Thymus (tissue), 11 donors: ENCODE results near the gene WAS. TPM values are rescaled to one million over a fixed set of nuclear protein-coding genes. Genes with fewer than 3 reads are reported as not detected.
"Not testable (repeated sequence)": the region's sequence is repeated elsewhere in the genome, so short reads cannot be mapped to it uniquely, and the experiment has no call there.

ENCODE experiments used
- DNase-seq, 9 donors: peaks; one replicate each; pipeline ENCODE4 v3.0.0-alpha.2; 2013; ENCODE audit warnings: low spot score in 9 of 9, low read depth in 6 of 9, missing footprints in 1 of 9
- H3K27ac ChIP-seq, 2 donors: one replicate each; pipeline ENCODE4 v1.5.1; 2013; ENCODE audit warnings: control low read depth in 1 of 2, low read depth in 1 of 2, low read length in 1 of 2, mild to moderate bottlenecking in 1 of 2, moderate library complexity in 1 of 2
- H3K27me3 ChIP-seq, 2 donors: one replicate each; pipeline ENCODE4 v1.5.1; 2013; ENCODE audit warnings: low read length in 1 of 2; ENCODE audit not compliant: control insufficient read depth in 2 of 2, insufficient read depth in 1 of 2
- H3K36me3 ChIP-seq, 2 donors: one replicate each; pipeline ENCODE4 v1.5.1; 2013; ENCODE audit warnings: low read length in 1 of 2, mild to moderate bottlenecking in 1 of 2, moderate library complexity in 1 of 2; ENCODE audit not compliant: control insufficient read depth in 2 of 2, insufficient read depth in 2 of 2
- H3K4me1 ChIP-seq, 2 donors: one replicate each; pipeline ENCODE4 v1.5.1; 2013; ENCODE audit warnings: low read length in 2 of 2; ENCODE audit not compliant: control insufficient read depth in 2 of 2, insufficient read depth in 2 of 2
- H3K4me3 ChIP-seq, 2 donors: one replicate each; pipeline ENCODE4 v1.5.1; 2013; ENCODE audit warnings: low read length in 2 of 2, control low read depth in 1 of 2, mild to moderate bottlenecking in 1 of 2
- H3K9me3 ChIP-seq, 2 donors: one replicate each; pipeline ENCODE4 v1.5.1; 2013; ENCODE audit warnings: low read length in 1 of 2, mild to moderate bottlenecking in 1 of 2; ENCODE audit not compliant: control insufficient read depth in 2 of 2, insufficient read depth in 1 of 2
- WGBS: extraction: QIAGEN DNeasy Blood & Tissue Kit; methylation state at CpG from one replicate; pipeline ENCODE4 v1.1.7; 2013; 5-methylcytosine and 5-hydroxymethylcytosine counted together
- polyA plus RNA-seq: library from polyadenylated mRNA; stranded (reverse); fragments of 200-250 nt; gene quantifications from one replicate; pipeline ENCODE4 v1.2.3, GENCODE V29; 2013
- total RNA-seq: library from RNA; stranded (reverse); fragments of 120-200 nt; gene quantifications from one replicate; pipeline ENCODE4 v1.2.4, GENCODE V29; 2013
- donor health status: healthy.

The WAS gene
- total and polyA plus RNA-seq, 2 donors, result 34.7 to 40.1 TPM

DNA sequence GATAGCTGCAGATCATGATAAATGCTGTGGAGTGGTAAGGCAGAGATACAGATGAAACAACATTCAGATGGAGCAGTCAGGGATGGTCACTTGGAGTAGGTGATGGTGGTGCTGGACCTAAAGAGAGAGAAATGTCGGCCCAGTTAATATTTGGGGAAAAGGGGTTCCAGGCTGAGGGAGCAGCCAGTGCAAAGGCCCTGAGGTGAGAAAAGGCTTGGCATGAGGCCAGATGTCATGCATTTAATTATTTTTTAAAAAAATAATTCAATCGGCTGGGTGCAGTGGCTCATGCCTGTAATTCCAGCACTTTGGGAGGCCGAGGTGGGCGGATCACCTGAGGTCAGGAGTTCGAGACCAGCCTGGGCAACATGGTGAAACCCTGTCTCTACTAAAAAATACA lies 8.1 kb downstream of the WAS start:
- peaks cover 18 to 20% of the 10 kb centered on the region in 2 donors for H3K36me3 ChIP-seq
- DNase-seq, H3K27ac ChIP-seq, H3K27me3 ChIP-seq, H3K4me3 ChIP-seq, H3K9me3 ChIP-seq: not testable (repeated sequence)
- WGBS, result 98% methylated on average over 5 of the region's 5 CpGs
- peaks cover 2 to 11% of the 10 kb centered on the region in 2 donors for H3K4me1 ChIP-seq

DNA sequence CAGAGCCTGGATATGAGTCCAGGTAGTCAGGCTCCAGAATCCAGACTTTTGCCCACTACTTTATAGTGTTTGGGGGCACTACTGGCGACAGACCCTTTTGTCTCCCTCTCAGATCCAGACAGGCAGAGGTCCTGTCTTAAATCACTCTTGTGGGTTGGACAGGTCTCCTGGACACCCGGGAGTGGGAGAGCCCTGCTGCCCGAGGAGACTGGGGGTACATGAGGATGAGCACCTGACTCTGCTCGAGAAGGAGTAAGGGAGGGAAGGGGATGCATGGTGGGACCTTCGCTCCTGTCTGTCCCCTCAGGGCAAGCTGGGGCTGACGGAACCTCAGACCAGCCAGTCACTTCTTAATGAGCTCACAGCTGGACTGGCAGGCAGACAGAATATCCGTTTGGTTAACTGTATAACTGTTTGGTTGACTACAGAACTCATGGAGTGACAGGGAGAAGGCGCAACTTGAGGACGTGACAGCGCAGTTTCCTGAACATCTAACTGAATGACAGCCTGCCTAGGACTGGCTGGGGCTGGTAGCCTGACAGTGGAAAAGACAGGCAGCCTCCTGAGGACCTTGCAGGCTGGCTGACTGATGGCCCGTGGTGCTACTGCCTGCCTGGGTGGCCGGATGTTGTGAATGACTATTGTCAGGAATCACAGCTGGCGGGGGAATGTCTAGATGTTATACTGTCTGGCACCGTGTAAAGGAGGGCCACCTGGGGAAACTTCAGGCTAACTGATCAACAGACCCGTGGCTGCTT lies 11.4 kb downstream of the WAS start:
- Histone ChIP-seq H3K27ac (no peak overlapping the region), H3K36me3 (peaks cover 8 to 14% of the 10 kb centered on the region in 2 donors), H3K27me3 (no peaks in the 10 kb centered on the region), H3K9me3 (no peaks in the 10 kb centered on the region), H3K4me1 (peaks cover 2 to 15% of the 10 kb centered on the region in 2 donors), H3K4me3 (no peak overlapping the region)
- DNase-seq, result peak in 1 of 9 donors; percentile 13
- WGBS, result 61% methylated on average over 15 of the region's 15 CpGs

DNA sequence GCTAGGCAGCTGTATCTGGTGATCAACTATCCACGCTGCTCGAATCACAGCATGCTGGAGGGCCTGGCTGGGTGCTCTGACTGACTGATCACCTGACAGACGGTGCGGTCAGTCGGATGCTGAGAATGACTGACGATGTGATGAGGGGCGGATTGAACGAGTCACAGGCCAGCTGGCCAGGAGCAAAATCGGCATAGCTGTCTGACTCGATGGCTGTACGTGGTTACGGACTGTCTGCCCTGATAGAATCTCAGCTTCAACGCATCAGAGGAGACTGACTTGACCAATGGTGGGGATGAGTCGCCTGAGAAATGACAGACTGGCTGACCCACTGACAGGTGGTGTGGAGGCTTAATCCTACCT lies 11.9 kb downstream of the WAS start:
- 67% methylated on average over 14 of the region's 14 CpGs for WGBS
- H3K36me3 ChIP-seq, result peaks cover 14 to 16% of the 10 kb centered on the region in 2 donors
- no peaks in the 10 kb centered on the region for H3K9me3 ChIP-seq
- no peak overlapping the region for H3K27ac ChIP-seq
- no peaks in the 10 kb centered on the region for H3K27me3 ChIP-seq
- DNase-seq, result no peak
- peaks cover 2 to 15% of the 10 kb centered on the region in 2 donors for H3K4me1 ChIP-seq
- H3K4me3 ChIP-seq, result no peak overlapping the region

DNA sequence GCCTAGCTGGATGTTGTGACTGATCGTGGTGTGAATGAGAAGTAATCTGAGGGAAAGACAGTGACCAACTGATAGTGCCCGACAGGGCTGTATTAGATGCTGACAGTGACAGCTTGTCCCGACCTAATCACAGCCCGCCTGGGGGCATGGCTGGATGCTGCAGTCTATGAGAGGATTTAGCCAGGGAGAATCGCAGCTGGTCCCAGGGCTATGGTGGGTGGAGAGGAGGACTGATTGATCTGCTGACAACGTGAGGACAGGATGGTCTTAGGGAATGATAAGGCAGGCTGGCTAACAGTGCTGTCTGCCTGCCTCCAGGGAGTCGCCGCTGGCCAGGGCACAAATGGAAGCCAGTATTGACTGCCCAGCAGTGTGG lies 12.3 kb downstream of the WAS start:
- H3K36me3 ChIP-seq, result peaks cover 18 to 20% of the 10 kb centered on the region in 2 donors
- peak overlapping the region; percentile 58 to 72 for H3K4me3 ChIP-seq
- H3K9me3 ChIP-seq, result no peaks in the 10 kb centered on the region
- H3K27me3 ChIP-seq, result no peaks in the 10 kb centered on the region
- H3K27ac ChIP-seq, result peak overlapping the region; percentile 75 to 84
- DNase-seq, result no peak
- WGBS, result 12% methylated on average over 8 of the region's 8 CpGs
- peaks cover 2 to 15% of the 10 kb centered on the region in 2 donors for H3K4me1 ChIP-seq

DNA sequence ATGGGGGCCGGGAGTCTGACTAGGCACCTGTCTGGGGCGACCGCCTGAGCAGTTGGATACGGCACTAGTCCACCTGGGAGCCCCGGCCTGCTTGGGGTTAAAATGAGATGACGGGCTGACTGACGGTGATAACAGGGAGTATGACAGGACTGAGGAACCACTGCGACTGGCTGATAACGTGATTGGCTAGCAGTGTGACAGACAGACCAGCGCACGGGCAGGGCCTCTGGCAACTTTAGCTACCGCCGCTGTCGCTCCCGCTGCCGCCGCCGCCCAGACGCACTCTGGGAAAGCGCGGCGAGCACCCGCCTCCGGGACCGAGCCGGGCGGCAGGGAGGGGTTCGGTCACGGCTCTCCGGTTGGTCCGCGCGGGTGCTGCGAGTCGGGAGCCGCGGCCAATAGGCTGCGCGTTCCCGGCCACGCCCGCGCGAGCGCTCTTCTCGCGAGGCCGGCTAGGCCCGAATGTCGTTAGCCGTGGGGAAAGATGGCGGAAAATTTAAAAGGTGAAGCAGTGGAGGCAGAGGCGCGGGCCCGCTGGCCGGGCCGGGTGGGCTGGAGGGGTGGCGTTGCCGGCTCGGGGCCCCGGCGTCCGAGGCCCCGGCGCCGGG lies 12.8 kb downstream of the WAS start, which contains the start of gene SUV39H1:
SUV39H1 (plus strand) TSS at position 434 of the 608 bp plus-strand sequence; CDS start at position 485, 51 bp downstream.
- under 1% methylated on average over 66 of the region's 66 CpGs for WGBS
- no peaks in the 10 kb centered on the region for H3K9me3 ChIP-seq
- H3K36me3 ChIP-seq, result peaks cover 23 to 25% of the 10 kb centered on the region in 2 donors
- H3K4me3 ChIP-seq, result peak within 1 kb of the TSS; percentile 58 to 72
- H3K27ac ChIP-seq, result peak within 1 kb of the TSS; percentile 75 to 84
- DNase-seq, result peak in 7 of 9 donors; percentile 61 to 92 (median 80)
- H3K4me1 ChIP-seq, result peaks cover 2 to 15% of the 10 kb centered on the region in 2 donors
- no peaks in the 10 kb centered on the region for H3K27me3 ChIP-seq

DNA sequence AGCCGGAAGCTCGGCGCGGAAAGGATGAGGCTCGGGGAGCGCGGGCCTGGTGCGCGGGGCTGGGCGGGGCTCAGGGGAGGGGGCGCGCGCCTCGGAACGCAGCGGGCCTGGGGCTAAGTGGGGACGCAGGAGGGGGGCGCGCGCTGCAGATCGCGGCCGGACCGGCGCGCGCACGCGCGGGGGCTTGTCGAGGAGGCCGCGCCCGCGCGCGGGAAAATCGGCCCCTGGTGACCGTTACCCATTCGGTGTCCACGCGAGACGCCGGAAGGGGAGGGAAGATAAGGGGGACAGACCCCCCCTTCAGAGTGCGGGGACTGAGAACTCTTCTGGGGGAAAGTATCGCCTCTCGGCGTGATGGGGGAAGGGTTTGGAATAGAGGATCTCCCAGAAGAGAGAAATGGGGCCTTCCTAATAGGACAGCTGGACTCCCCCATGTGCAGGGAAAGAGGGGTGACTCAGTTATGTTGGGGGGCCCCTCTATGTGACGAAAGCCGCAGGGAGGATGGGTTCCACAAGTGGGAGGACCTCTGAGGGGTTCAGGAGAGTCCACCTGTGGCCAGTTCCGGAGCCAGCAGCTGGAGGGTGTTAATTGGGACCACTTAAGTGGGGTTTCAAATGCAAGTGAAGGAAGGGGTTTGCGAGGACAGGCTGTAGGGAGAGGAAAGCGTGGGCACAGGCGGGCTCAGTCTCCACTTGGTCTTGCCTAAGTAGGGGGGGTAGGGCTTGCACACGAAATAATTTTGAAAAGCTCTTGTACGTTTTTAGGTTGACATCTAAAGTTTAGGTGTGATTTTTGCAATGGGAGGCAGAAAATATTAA lies 13.5 kb downstream of the WAS start:
- H3K36me3 ChIP-seq, result peaks cover 27 to 32% of the 10 kb centered on the region in 2 donors
- peak overlapping the region; percentile 55 to 72 for H3K4me3 ChIP-seq
- WGBS, result under 1% methylated on average over 56 of the region's 56 CpGs
- peaks cover 2 to 15% of the 10 kb centered on the region in 2 donors for H3K4me1 ChIP-seq
- H3K27me3 ChIP-seq, result no peaks in the 10 kb centered on the region
- DNase-seq, result peak in 1 of 9 donors; percentile 46
- no peaks in the 10 kb centered on the region for H3K9me3 ChIP-seq
- H3K27ac ChIP-seq, result peak overlapping the region; percentile 42 to 47

DNA sequence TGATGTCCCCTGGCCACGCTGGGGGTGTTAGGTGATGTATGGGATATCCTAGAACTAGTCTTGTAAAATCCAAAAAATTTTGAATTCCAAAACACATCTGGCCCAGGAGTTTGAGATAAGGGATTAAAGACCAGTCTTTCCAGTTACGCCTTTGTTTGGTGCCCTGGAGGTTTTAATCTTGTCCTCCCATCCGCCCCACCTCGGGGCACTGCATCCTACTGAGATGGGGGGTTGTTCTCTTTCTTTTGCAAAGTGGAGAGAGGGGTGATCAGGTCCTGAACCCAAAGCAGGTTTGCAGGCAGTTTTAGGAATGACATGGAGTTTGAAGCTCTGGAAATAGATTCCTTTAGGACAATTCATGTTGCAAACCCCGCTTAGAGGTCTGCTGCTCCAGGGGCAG lies 14.7 kb downstream of the WAS start:
- WGBS, result 97% methylated on average over 5 of the region's 5 CpGs
- Histone ChIP-seq H3K4me1 (peaks cover 2 to 15% of the 10 kb centered on the region in 2 donors), H3K36me3 (peaks cover 33 to 39% of the 10 kb centered on the region in 2 donors), H3K9me3 (no peaks in the 10 kb centered on the region), H3K27ac (no peak overlapping the region), H3K27me3 (no peaks in the 10 kb centered on the region), H3K4me3 (no peak overlapping the region)
- no peak for DNase-seq

DNA sequence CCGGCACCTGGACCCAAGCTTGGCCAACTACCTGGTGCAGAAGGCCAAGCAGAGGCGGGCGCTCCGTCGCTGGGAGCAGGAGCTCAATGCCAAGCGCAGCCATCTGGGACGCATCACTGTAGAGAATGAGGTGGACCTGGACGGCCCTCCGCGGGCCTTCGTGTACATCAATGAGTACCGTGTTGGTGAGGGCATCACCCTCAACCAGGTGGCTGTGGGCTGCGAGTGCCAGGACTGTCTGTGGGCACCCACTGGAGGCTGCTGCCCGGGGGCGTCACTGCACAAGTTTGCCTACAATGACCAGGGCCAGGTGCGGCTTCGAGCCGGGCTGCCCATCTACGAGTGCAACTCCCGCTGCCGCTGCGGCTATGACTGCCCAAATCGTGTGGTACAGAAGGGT lies 16.6 kb downstream of the WAS start:
- WGBS, result 98% methylated on average over 23 of the region's 23 CpGs
- no peaks in the 10 kb centered on the region for H3K9me3 ChIP-seq
- no peak overlapping the region for H3K4me3 ChIP-seq
- no peak overlapping the region for H3K27ac ChIP-seq
- H3K4me1 ChIP-seq, result peaks cover 2 to 13% of the 10 kb centered on the region in 2 donors
- H3K27me3 ChIP-seq, result no peaks in the 10 kb centered on the region
- no peak for DNase-seq
- H3K36me3 ChIP-seq, result peaks cover 39 to 42% of the 10 kb centered on the region in 2 donors
